ENCODE data around the gene EGFLAM. TPM values are rescaled to one million over a fixed set of nuclear protein-coding genes. Genes with fewer than 3 reads are reported as not detected.

EGFLAM gene
- total RNA-seq, 1 experiment from 2014 or later = 0.33 TPM

DNA sequence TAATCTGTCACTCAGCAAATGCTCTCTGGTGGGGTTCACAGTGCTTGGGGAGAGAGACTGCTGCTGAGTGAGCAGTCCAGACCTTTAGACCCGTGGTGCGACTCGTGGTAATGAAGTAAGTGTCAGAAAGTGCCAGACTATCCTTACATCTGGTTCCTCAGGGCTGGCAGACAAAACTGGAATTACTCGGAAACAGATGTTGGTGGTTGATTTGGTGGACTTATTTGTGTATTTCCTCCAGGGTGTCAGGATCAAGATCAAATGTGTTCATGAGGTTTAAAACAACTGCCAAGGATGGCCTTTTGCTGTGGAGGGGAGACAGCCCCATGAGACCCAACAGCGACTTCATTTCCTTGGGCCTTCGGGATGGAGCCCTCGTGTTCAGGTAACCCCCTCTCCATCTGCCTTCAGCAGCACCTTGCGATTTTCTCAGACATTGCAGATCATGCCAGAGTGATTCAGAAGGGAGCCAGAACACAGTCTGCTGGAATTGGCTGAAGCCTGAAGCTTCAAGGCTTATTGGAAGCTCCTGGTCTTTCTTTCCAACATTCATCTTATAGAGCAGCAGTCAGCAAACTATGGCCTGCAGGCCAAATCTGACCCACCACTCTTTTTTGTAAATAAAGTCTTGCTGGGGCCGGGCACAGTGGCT lies 192.8 kb downstream of the EGFLAM start:
- Histone ChIP-seq H3K4me2 (ENCODE audit: insufficient read depth, insufficient read length, low read length) (no peak overlapping the region), H4K5ac (ENCODE audit: insufficient read length, low read depth, low read length) (no peak overlapping the region), H3K27me3 (ENCODE audit: insufficient read depth, low read length) (no peaks in the 10 kb centered on the region), H3K9ac (ENCODE audit: extremely low read depth, insufficient read length, low read length) (no peak overlapping the region), H4K8ac (replicated peaks; ENCODE audit: insufficient read length, low read depth, low read length) (no peak overlapping the region), H3K4me1 (ENCODE audit: insufficient read depth, low read length) (no peaks in the 10 kb centered on the region), H2BK15ac (ENCODE audit: low read depth, low read length) (no peak overlapping the region), H2BK20ac (ENCODE audit: low read depth, low read length, poor library complexity, severe bottlenecking) (no peak overlapping the region), H3K23ac (ENCODE audit: insufficient read length, low read depth, low read length) (no peak overlapping the region), H3K18ac (ENCODE audit: insufficient read length, low read depth, low read length) (no peak overlapping the region), H2BK12ac (ENCODE audit: insufficient read length, low read depth, low read length) (no peak overlapping the region), H3K27ac (ENCODE audit: insufficient read length, low read depth, low read length) (no peak overlapping the region), H2BK120ac (ENCODE audit: low read depth, low read length, poor library complexity, severe bottlenecking) (no peak overlapping the region), H4K91ac (ENCODE audit: insufficient read length, low read depth, low read length) (no peak overlapping the region), H2BK5ac (ENCODE audit: insufficient read length, low read length) (no peak overlapping the region), H2AK5ac (ENCODE audit: insufficient read length, low read length) (no peak overlapping the region), H3T11ph (ENCODE audit: low read length) (no peak overlapping the region), H2AFZ (ENCODE audit: low read length) (no peak overlapping the region), H4K20me1 (ENCODE audit: control insufficient read depth, insufficient read depth, insufficient read length) (no peaks in the 10 kb centered on the region), H3K14ac (ENCODE audit: insufficient read depth, low read length) (no peak overlapping the region), H3K56ac (ENCODE audit: insufficient read length, low read depth, low read length) (no peak overlapping the region), H3K79me1 (ENCODE audit: insufficient read depth, low read depth, low read length, poor library complexity, severe bottlenecking) (no peaks in the 10 kb centered on the region), H3K9me3 (ENCODE audit: control insufficient read depth, low read depth, low read length) (no peaks in the 10 kb centered on the region), H3K23me2 (ENCODE audit: insufficient read length, low read depth, low read length, poor library complexity, severe bottlenecking) (no peaks in the 10 kb centered on the region), H3K79me2 (ENCODE audit: insufficient read depth, low read length) (no peaks in the 10 kb centered on the region), H3K4ac (ENCODE audit: low read depth, low read length) (no peak overlapping the region)
- 0 out of 4 replicates have a peak, but pooled peaks cover 0 to 2% of the 10 kb centered on the region in 2 experiments for H3K4me1 Mint-ChIP-seq
- DNase-seq = no peak
- peak overlapping the region in 1 of 3 experiments; percentile 63; a peak in 2 of 7 replicates for H3K27ac Mint-ChIP-seq
- peaks cover 5% of the 10 kb centered on the region for H3K27me3 Mint-ChIP-seq (ENCODE audit: low read depth)
- TF ChIP-seq, protein P1, sequence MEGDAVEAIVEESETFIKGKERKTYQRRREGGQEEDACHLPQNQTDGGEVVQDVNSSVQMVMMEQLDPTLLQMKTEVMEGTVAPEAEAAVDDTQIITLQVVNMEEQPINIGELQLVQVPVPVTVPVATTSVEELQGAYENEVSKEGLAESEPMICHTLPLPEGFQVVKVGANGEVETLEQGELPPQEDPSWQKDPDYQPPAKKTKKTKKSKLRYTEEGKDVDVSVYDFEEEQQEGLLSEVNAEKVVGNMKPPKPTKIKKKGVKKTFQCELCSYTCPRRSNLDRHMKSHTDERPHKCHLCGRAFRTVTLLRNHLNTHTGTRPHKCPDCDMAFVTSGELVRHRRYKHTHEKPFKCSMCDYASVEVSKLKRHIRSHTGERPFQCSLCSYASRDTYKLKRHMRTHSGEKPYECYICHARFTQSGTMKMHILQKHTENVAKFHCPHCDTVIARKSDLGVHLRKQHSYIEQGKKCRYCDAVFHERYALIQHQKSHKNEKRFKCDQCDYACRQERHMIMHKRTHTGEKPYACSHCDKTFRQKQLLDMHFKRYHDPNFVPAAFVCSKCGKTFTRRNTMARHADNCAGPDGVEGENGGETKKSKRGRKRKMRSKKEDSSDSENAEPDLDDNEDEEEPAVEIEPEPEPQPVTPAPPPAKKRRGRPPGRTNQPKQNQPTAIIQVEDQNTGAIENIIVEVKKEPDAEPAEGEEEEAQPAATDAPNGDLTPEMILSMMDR (conservative IDR thresholded peaks at IDR 0.05) = no peak
- H3K4me3 Mint-ChIP-seq = no peak overlapping the region
- H3K9me3 Mint-ChIP-seq = no peaks in the 10 kb centered on the region; a peak in 2 of 5 replicates
- no peaks in the 10 kb centered on the region for H3K36me3 Mint-ChIP-seq (ENCODE audit: insufficient read depth in 1 of 3, low read depth in 3 of 3)
- no CpG with 5 or more reads among the region's 9 CpGs for WGBS (ENCODE audit: extremely low coverage, insufficient read length, low lambda C conversion rate)
